Measurements from ENCODE around the gene SCGB1C2.

Gene SCGB1C2

GRCh38 chr17:178292-179065, 41.1 kb downstream of the SCGB1C2 start:
- TF ChIP-seq CTCF (conservative IDR thresholded peaks at IDR 0.05; ENCODE audit: low read length) (no peak), EZH2phosphoT487 (IDR thresholded peaks at IDR 0.05; ENCODE audit: borderline replicate concordance) (no peak)
- H3K9me3 ChIP-seq (ENCODE audit: insufficient read depth, low read depth, low read length): peaks cover 3% of the 10 kb centered on the region; the same call in 1 of the 2 replicates
- H3F3A ChIP-seq (ENCODE audit: low read depth): no peaks in the 10 kb centered on the region
- H3K79me2 ChIP-seq (ENCODE audit: insufficient read depth, low read length): no peaks in the 10 kb centered on the region
- no peaks in the 10 kb centered on the region for H3K36me3 ChIP-seq (ENCODE audit: insufficient read depth, low read length)
- H3K9me2 ChIP-seq (replicated peaks; ENCODE audit: low read depth, low read length): no peaks in the 10 kb centered on the region
- H4K20me1 ChIP-seq (ENCODE audit: insufficient read depth, low read length, poor library complexity, severe bottlenecking): no peaks in the 10 kb centered on the region
- no peaks in the 10 kb centered on the region for H3K27me3 ChIP-seq (ENCODE audit: insufficient read depth, low read length, poor library complexity, severe bottlenecking)
- no peak overlapping the region for H2AFZ ChIP-seq (ENCODE audit: low read length)
- no peak overlapping the region for H3K4me3 ChIP-seq (ENCODE audit: low read length, poor library complexity, severe bottlenecking)
- H3K4me2 ChIP-seq (ENCODE audit: low read depth, low read length, poor library complexity, severe bottlenecking): no peak overlapping the region
- H3K9ac ChIP-seq (ENCODE audit: low read depth, low read length, poor library complexity, severe bottlenecking): no peak overlapping the region
- no peaks in the 10 kb centered on the region for H3K4me1 ChIP-seq (ENCODE audit: insufficient read depth, low read length, poor library complexity, severe bottlenecking)

GRCh38 chr17:179066-179432, 41.7 kb downstream of the SCGB1C2 start:
- H3K4me1 ChIP-seq (ENCODE audit: insufficient read depth, low read length, poor library complexity, severe bottlenecking): no peaks in the 10 kb centered on the region
- H3K9ac ChIP-seq (ENCODE audit: low read depth, low read length, poor library complexity, severe bottlenecking): no peak overlapping the region
- no peaks in the 10 kb centered on the region for H3K36me3 ChIP-seq (ENCODE audit: insufficient read depth, low read length)
- no peaks in the 10 kb centered on the region for H3F3A ChIP-seq (ENCODE audit: low read depth)
- no peaks in the 10 kb centered on the region for H3K9me2 ChIP-seq (replicated peaks; ENCODE audit: low read depth, low read length)
- H3K4me2 ChIP-seq (ENCODE audit: low read depth, low read length, poor library complexity, severe bottlenecking): no peak overlapping the region
- H3K27me3 ChIP-seq (ENCODE audit: insufficient read depth, low read length, poor library complexity, severe bottlenecking): no peaks in the 10 kb centered on the region
- no peaks in the 10 kb centered on the region for H3K79me2 ChIP-seq (ENCODE audit: insufficient read depth, low read length)
- TF ChIP-seq CTCF (conservative IDR thresholded peaks at IDR 0.05; ENCODE audit: low read length) (no peak), EZH2phosphoT487 (IDR thresholded peaks at IDR 0.05; ENCODE audit: borderline replicate concordance) (no peak)
- H3K9me3 ChIP-seq (ENCODE audit: insufficient read depth, low read depth, low read length): peaks cover 4% of the 10 kb centered on the region; the same call in 1 of the 2 replicates
- H4K20me1 ChIP-seq (ENCODE audit: insufficient read depth, low read length, poor library complexity, severe bottlenecking): no peaks in the 10 kb centered on the region
- H2AFZ ChIP-seq (ENCODE audit: low read length): no peak overlapping the region
- H3K4me3 ChIP-seq (ENCODE audit: low read length, poor library complexity, severe bottlenecking): no peak overlapping the region

- TF ChIP-seq CTCF (conservative IDR thresholded peaks at IDR 0.05; ENCODE audit: low read length) (no peak), EZH2phosphoT487 (IDR thresholded peaks at IDR 0.05; ENCODE audit: borderline replicate concordance) (no peak)
- Histone ChIP-seq H3K9me2 (replicated peaks; ENCODE audit: low read depth, low read length) (no peaks in the 10 kb centered on the region), H3F3A (ENCODE audit: low read depth) (no peaks in the 10 kb centered on the region), H3K79me2 (ENCODE audit: insufficient read depth, low read length) (no peaks in the 10 kb centered on the region), H3K9ac (ENCODE audit: low read depth, low read length, poor library complexity, severe bottlenecking) (no peak overlapping the region), H3K36me3 (ENCODE audit: insufficient read depth, low read length) (no peaks in the 10 kb centered on the region), H3K4me1 (ENCODE audit: insufficient read depth, low read length, poor library complexity, severe bottlenecking) (no peaks in the 10 kb centered on the region), H3K27me3 (ENCODE audit: insufficient read depth, low read length, poor library complexity, severe bottlenecking) (no peaks in the 10 kb centered on the region), H4K20me1 (ENCODE audit: insufficient read depth, low read length, poor library complexity, severe bottlenecking) (no peaks in the 10 kb centered on the region), H3K4me3 (ENCODE audit: low read length, poor library complexity, severe bottlenecking) (no peak overlapping the region), H3K9me3 (ENCODE audit: insufficient read depth, low read depth, low read length) (peaks cover 4% of the 10 kb centered on the region; the same call in 1 of the 2 replicates), H3K4me2 (ENCODE audit: low read depth, low read length, poor library complexity, severe bottlenecking) (no peak overlapping the region), H2AFZ (ENCODE audit: low read length) (no peak overlapping the region)
These were observed 42.5 kb downstream of the SCGB1C2 start for GRCh38 chr17:179781-180380.

Measured in Loucy (cell line).